A673 (cell line): ENCODE data around the gene UBE2E2. TPM values are rescaled to one million over a fixed set of nuclear protein-coding genes. Genes with fewer than 3 reads are reported as not detected.

Experiments used
- BruUV-seq: library from RNA; stranded (reverse); fragments of 400-500 nt; replicated peaks from 2 replicates; lab custom pipeline; 2021; lab: Mats Ljungman, UMichigan
- CTCF ChIA-PET: fragments of 300-600 bp; sonication (Branson Sonifier 250); formaldehyde crosslinking; loops from one replicate; lab custom pipeline; 2022; ENCODE audit warnings: antibody characterized with exemption; lab: Charles Lee
- POLR2A ChIA-PET: fragments of 300-600 bp; sonication (Branson Sonifier 250); formaldehyde crosslinking; loops from one replicate; lab custom pipeline; 2022; ENCODE audit warnings: antibody characterized with exemption; ENCODE audit not compliant: low non-redundant PET; lab: Charles Lee
- DNase-seq: peaks from one replicate; pipeline ENCODE4 v3.0.0-alpha.2; 2015; ENCODE audit warnings: low spot score
- H3K27ac ChIP-seq: fragments of 200-600 bp; sonication (generic); 2 replicates; pipeline ENCODE4 v1.5.1; 2016; ENCODE audit warnings: mixed run types, low read depth, mild to moderate bottlenecking, mixed read lengths, antibody characterized with exemption, low read length; ENCODE audit not compliant: poor library complexity, severe bottlenecking
- H3K27me3 ChIP-seq: fragments of 200-600 bp; sonication (generic); replicated peaks from 2 replicates; pipeline ENCODE4 v1.6.1; 2017; ENCODE audit warnings: mixed run types, low read depth, mild to moderate bottlenecking, mixed read lengths, antibody characterized with exemption, low read length; ENCODE audit not compliant: insufficient read depth, poor library complexity
- H3K36me3 ChIP-seq: fragments of 200-600 bp; sonication (generic); 2 replicates; pipeline ENCODE4 v1.6.1; 2016; ENCODE audit warnings: mixed run types, mild to moderate bottlenecking, mixed read lengths, antibody characterized with exemption, low read length; ENCODE audit not compliant: insufficient read depth, poor library complexity, severe bottlenecking
- H3K4me1 ChIP-seq: fragments of 200-600 bp; sonication (generic); 2 replicates; pipeline ENCODE4 v1.6.1; 2017; ENCODE audit warnings: mixed run types, mild to moderate bottlenecking, mixed read lengths, antibody characterized with exemption, low read length; ENCODE audit not compliant: insufficient read depth, poor library complexity, severe bottlenecking
- H3K4me3 ChIP-seq: fragments of 200-600 bp; sonication (generic); 2 replicates; pipeline ENCODE4 v1.5.1; 2016; ENCODE audit warnings: low read depth, mixed run types, mild to moderate bottlenecking, mixed read lengths, low read length; ENCODE audit not compliant: poor library complexity, severe bottlenecking
- H3K9me3 ChIP-seq: fragments of 200-600 bp; sonication (generic); 2 replicates; pipeline ENCODE4 v1.6.1; 2016; ENCODE audit warnings: mixed run types, low read depth, mild to moderate bottlenecking, mixed read lengths, antibody characterized with exemption, low read length; ENCODE audit not compliant: poor library complexity, severe bottlenecking
- CTCF ChIP-seq: fragments of 300-800, 200-600 bp; sonication (generic); conservative IDR thresholded peaks from 2 replicates; pipeline ENCODE4 v1.5.1; 2017; ENCODE audit warnings: low read depth, mild to moderate bottlenecking, antibody characterized with exemption, low read length, moderate library complexity, mixed read lengths
- EZH2 ChIP-seq: fragments of 200-600 bp; sonication (generic); IDR thresholded peaks from 2 replicates; pipeline ENCODE4 v1.6.1; 2017; ENCODE audit warnings: borderline replicate concordance, low read depth, mild to moderate bottlenecking, mixed read lengths, antibody characterized with exemption, low read length; ENCODE audit not compliant: poor library complexity, severe bottlenecking
- intact Hi-C: fragments of 100-400 bp; cut with micrococcal nuclease; formaldehyde crosslinking; loops from one replicate; pipeline ENCODE4 v1.10.0; 2022; ENCODE audit not compliant: unreplicated experiment
- total RNA-seq: library from RNA; stranded (reverse); gene quantifications from 2 replicates; pipeline ENCODE4 v1.2.3, GENCODE V29; 2021

UBE2E2 gene
- total RNA-seq, 1 experiment from 2014 or later: 2.0 TPM

- DNase-seq: no peak
- Histone ChIP-seq H3K4me3 (no peak overlapping the region), H3K4me1 (no peaks in the 10 kb centered on the region), H3K27me3 (no peaks in the 10 kb centered on the region), H3K36me3 (no peaks in the 10 kb centered on the region), H3K27ac (no peak overlapping the region), H3K9me3 (no peaks in the 10 kb centered on the region)
- ChIA-PET CTCF (no interaction called here), POLR2A (no interaction called here)
- BruUV-seq: no TSS peak
- intact Hi-C loops: no loop called here
- no peak for TF ChIP-seq EZH2
- no peak for TF ChIP-seq CTCF
Measured at GRCh38 chr3:23288286-23288685, 85.2 kb downstream of the UBE2E2 start.

GRCh38 chr3:23288715-23289114, 85.6 kb downstream of the UBE2E2 start:
- intact Hi-C loops: no loop called here
- DNase-seq: no peak
- Histone ChIP-seq H3K36me3 (no peaks in the 10 kb centered on the region), H3K4me3 (no peak overlapping the region), H3K27me3 (no peaks in the 10 kb centered on the region), H3K27ac (no peak overlapping the region), H3K9me3 (no peaks in the 10 kb centered on the region), H3K4me1 (no peaks in the 10 kb centered on the region)
- CTCF ChIA-PET: no interaction called here
- BruUV-seq: no TSS peak
- POLR2A ChIA-PET: no interaction called here
- TF ChIP-seq CTCF: no peak
- no peak for TF ChIP-seq EZH2

- Histone ChIP-seq H3K9me3 (no peaks in the 10 kb centered on the region), H3K27me3 (no peaks in the 10 kb centered on the region), H3K36me3 (no peaks in the 10 kb centered on the region), H3K4me1 (no peaks in the 10 kb centered on the region), H3K4me3 (no peak overlapping the region), H3K27ac (no peak overlapping the region)
- ChIA-PET POLR2A (interaction anchor here (0.6 kb wide), 1 partner anchor 9 kb away, joined by 5 read pairs; no protein-coding TSS in a partner anchor), CTCF (no interaction called here)
- intact Hi-C loops: no loop called here
- TF ChIP-seq EZH2: no peak
- no peak for TF ChIP-seq CTCF
- DNase-seq: no peak
- BruUV-seq: no TSS peak
Measured at GRCh38 chr3:23292432-23292831, 89.3 kb downstream of the UBE2E2 start.
